NCI-H2171 (cell line): ENCODE data around the gene NUP50.

Experiments
- DNase-seq: peaks from one replicate; lab custom pipeline; 2025; lab: John Stamatoyannopoulos, UW

The NUP50 gene

DNA sequence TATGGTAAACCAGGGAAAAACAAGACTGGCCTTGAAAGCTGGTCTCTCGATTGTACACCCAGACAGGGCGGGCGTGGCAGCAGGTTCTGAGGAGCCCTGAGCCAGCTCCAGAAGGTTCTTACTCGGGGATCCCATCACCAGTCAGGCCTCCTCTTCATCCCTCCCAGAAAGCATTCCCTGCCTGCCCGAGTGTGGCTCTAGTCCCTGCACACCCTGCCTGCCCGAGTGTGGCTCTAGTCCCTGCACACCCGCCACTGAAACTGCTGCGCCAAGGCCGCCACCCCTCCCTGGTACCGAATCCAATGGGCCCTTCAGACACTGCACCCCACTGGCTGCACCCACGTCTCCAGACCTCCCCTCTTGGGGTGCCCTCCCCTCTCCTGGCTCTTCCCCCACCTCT is 46.9 kb downstream of the NUP50 start:
- no peak for DNase-seq

DNA sequence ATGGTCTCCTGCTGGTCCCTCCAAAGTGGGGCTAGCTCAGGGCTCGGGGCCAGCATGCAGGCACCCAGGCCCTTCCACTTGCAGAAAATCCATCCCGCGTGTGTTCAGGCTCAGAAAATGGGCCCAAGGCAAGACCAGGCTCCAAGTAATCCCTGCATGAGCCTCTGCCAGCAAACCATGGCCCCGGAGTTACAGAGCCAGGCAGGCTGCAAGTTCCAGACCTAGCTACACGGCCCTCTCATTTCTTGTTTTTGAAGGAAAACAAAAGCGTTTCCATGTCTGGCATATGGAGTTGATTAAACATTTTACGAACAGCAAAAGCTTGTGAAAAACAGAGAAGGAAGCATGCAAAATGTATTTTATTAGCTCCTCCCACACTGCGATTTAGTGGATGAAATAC is 47.3 kb downstream of the NUP50 start:
- no peak for DNase-seq

DNA sequence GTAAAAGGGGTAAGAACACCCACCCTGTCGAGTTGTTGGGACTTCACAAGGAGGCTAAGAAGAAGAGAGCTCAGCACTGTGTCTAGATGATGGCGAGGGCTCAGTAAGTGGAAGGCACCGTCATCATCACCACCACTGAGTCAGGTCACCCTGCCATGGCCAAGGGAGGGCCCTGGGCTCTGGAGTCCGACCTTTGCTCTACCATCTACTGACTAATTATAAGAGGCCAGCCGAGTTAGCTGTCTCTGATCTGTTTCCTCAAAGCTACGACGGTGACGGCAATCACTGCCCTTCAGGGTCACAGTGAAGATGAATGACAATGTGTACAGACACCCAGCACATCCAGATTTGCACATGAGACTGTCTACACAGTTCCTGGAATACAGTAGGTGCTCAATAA is 47.7 kb downstream of the NUP50 start:
- DNase-seq: no peak

DNA sequence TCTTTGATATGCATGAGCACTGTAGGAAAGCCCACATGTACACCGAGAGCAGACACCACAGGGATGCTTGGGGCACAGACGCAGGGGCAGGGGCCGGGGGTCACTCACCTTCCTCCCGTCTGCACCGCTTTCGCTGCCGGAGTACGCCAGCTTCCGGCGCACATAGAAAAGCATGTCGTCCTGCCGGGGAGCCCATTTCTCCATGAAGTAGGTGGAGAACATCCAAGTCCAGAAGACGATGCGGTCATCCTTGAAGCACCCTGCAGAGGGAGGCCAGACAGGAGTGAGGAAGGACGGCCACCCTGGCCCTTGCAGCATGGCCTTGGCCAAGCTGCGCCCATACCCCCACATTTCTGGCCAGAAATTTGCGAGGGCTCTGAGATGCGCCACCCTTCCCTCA is 48.1 kb downstream of the NUP50 start:
- DNase-seq: no peak

DNA sequence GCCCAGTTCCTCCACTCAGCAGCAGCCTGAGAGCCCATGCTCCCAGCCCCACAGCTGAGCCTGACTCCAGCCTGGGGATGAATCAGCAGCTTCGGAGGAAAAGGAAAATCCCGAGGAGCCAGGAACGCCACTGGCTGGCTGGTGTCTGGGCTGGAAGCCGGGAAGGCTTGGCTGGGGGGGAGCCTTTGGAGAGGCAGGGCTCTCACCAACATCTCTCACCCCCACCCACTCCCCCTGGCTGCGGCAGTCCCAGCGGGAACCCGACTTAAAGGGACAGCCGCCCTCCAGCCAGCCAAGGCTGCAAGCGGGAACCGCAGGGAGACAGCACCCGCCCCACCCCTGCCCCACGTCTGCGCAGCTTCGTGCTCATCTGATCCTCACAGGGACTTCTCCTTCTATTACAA is 48.6 kb downstream of the NUP50 start:
- DNase-seq: no peak

DNA sequence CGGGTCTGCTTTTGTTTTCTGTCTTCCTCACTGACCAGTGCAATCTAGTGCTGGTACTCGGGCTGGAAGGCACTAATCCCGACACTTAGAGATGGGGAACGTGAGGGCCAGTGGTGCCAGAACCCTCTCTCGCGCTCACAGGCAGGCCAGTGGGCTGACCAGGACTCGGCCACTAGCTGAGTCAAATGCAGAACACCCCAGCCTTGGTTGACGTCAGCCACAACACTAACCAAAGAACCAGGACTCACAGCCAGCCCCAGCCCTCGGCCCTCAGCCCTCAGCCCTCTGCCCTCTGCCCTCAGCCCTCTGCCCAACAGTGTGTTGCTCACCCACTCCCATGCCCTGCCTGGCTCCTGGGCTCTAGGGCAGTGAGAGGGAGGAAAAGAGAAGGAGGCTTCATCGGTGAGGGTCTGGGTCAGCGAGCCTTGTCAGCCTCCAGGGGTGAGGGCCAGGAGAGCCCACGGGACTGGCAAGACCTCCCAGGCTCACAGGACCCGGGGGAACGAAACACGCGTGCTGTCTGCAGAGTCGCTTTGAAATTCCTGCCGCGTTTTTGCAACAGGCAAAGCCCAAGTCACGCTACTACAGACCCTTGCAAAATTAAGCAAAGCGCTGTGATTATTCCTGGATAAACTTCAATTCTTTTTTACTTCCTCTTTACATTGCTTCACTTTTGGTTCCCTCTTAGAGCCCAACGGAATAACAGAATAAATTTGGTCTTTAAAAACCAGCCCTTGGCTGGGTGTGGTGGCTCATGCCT is 49.4 kb downstream of the NUP50 start:
- DNase-seq: no peak

DNA sequence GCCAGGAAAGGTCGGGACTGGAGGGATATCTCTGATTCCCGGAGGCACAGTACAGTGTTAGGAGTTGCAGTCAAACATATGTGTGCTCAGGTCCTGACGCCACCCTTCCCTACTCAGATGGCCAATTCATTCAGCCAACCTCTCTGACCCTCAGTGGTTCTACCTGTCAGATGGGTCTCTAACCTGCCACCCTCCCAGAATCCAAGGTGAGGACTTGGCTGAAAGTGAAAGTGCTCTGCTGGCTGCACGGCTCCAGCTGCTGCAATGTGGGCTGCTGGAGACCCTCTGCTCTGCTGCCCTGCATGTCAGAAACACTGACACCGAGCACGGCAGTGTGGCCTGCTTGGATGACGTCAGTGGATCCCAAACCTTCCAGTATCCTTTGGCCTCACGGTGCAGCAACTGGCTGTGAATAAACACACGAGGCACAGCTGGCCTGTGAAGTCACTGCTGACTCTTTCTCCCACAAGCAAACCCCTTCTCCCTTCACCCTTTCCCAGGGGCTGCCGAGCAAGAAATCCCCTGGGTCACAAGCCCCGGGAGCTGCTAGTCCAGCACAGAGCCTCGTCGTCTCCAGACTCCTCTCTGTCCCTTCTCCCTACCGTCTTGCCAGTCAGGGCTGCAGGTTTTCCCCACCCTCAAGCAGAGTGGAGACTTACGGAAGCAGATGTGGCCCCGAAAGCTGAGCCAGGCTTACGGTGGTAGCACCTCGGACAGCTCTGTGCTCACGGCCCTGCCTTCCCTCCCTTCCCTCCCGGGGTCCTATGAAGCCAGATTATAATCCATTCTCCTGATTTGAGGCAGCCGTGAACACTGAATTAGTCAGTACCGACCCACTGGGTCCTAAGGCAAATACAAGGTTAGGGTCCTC is 52.6 kb downstream of the NUP50 start:
- no peak for DNase-seq

DNA sequence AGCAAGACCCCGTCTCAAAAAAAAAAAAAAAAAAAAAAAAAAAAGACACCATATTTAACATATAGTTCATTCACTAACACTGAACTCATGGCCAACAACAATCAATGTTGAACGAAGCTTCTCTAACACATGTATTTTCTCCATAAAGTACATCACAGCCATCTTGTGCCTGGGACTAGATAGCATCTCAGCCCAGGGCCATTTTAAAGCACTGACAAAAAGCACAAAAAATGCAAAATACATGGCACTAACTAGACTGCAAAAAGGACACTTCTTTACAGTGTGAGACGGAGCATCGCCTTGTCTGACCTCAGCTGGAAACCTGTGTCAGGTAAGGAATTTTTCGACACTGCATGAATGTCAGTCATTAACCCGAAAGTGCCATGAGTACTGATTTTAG is 53.6 kb downstream of the NUP50 start:
- DNase-seq: no peak

DNA sequence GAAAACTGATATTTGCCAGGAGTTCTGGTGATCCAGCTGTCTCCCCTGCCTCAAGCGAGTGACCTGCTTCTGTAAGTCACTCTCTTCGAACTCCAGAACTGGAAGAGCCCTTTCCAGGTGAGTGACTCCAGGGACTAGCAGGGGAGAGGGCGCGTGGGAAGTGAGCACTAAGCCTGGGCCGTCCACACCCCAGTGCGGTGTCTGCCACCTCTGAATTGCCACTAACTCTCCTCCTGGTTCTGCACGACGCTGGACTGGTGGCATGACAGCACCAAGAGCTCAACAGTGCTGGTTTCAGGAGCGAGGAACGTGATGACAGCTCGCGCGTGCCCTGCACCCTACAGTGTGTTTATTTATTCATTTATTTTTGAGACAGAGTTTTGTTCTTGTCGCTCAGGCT is 54.1 kb downstream of the NUP50 start:
- no peak for DNase-seq

DNA sequence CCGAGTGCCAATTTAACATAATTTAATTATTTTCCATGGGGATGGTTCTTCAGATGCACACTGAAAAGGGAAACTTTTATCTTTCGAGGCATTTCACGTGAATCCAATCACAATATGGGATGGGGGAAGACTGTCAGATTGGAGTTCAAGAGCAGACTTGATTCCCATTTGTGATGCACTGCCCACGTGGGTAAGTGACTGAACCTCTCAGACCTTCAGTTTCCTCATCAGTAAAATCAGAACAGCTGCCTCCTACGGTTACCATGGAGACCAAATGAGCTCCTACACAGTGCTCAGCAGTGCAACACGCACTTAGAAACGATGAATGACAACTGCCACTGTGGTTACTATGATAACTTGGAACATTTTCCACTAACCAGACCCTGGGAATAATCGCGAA is 55.3 kb downstream of the NUP50 start:
- DNase-seq: peak; percentile 51

DNA sequence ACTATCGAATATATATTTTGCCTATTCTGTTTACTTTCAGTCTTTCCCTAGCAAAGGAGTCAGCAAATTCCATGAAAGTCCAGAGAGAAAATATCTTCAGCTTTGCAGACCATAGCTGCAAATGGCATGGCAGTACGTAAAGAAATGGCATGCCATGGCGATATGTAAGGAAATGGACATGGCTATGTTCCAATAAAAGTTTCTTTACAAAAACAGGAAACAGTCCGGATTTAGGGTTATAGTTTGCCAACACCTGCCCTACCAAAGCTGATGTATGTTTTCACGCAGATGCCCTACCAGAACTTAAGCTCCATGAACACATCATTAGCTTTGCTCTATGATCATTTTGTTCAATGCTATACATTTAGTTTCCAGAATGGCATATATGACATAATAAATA is 57.5 kb downstream of the NUP50 start:
- no peak for DNase-seq

DNA sequence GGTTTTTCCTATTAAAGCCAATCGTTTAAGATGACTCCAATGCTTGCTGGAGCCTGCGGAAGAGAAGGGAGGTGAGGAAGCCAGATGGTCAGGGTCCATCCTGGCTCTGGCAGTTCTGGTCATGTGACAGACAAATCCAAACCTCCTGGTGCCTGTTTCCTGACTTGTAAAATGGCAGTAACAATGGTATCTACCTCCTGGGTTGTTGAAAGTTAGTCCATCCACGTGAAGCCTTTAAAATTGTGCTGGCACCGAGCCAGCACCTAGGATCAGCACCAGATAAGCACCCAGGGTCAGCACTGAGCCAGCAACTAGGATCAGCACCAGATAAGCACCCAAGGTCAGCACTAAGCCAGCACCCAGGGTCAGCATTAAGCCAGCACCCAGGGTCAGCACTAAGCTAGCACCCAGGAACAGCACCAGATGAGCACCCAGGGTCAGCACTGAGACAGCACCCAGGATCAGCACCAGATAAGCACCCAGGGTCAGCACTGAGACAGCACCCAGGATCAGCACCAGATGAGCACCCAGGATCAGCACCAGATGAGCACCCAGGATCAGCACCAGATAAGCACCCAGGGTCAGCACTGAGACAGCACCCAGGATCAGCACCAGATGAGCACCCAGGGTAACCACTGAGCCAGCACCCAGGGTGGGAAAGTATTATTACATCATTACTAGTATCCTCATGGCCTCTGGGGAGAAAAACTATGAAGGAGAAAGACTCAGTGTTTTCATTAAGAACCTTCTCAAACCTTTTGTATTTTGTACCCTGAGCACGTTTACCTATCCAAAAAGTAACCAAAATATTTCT is 59.8 kb downstream of the NUP50 start:
- no peak for DNase-seq

DNA sequence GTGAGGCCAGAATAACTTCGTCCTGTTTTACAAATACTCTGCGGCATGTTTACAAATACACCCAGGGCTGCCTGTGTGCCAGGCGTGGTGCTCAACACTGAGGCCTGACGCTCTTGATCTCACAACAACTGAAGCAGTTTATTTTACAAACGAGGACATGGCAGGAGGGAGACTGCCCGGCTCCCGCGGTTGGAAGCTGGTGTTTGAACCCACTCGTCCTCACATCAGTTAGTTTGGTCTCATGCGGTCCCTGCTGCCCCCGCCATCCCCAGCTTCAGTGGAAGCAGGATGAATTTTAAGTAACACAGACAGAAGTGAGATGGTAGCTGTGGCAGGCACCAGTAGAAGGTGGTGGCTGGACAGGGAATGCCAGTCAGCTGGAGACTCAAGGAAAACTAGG is 60.6 kb downstream of the NUP50 start:
- no peak for DNase-seq

DNA sequence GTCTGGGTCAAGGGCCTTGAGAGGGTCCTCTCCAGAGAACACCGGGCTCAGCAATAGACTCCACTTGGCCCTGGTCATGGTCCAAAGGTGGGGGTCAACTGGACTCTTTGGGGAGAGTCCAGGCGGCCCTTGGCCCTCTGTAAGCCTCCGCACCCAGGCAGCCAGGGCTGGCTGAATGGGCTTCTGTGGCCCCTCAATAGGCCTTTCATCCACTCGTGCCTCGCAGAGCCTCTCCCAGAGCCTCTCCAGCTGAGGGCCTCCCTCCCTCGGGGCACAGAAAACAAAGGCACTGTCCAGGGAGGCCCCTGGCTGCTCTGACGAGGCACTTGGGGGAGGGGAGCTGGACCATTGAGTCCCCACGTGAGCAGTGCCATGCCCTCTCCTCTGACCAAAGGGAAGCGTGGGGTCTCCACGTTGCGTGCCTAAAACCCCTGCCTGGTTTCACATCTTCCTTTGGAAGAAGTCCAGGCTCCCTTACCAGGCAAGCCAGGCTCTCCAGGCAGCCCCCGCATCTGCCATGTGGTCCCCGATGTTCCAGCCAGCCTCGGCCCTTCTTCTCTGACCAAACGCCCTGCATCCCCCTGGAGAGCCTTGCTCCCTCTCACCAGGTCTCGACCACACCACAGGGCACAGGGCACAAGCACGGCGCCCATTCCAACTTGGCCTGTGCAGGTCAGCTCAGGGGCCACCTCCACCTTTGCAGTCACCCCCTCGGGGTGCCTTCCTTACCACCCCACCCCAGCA is 61.4 kb downstream of the NUP50 start:
- DNase-seq: no peak

DNA sequence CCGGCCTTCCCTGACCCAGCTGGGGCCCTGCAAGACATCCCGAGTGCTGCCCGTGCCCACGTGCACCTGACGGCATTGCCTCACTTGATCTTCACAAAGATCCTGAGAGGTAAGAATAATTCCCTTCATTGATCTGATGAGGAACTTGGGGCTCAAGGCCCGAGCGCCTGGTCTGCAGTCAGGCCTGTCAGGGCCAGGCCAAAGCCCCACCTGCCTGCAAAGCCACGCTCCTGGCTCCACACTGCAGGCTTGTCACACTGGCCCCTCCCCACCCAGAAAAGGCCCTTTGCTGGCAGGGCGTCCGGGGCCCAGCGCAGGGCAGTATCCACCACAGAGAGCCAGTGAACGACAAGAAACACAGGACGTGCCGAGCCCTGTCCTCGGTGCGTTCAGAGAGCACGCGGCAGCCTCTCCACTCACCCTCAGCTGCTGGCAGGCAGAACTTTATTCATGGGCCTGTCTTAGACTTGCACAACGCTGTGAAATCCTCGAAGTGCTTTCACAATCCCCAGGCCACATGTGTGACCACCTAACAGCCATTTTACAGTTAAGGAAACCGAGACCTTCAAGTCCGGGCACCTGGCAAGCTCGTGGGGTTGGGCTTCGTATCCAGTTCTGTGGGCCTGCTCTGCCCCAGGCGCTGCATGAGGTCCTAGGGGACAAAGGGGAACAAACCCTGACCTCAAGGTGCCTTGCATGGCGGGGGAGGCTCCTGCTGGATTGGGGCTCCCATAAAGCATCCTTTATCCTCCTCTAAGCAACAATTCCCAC is 62.2 kb downstream of the NUP50 start:
- no peak for DNase-seq

DNA sequence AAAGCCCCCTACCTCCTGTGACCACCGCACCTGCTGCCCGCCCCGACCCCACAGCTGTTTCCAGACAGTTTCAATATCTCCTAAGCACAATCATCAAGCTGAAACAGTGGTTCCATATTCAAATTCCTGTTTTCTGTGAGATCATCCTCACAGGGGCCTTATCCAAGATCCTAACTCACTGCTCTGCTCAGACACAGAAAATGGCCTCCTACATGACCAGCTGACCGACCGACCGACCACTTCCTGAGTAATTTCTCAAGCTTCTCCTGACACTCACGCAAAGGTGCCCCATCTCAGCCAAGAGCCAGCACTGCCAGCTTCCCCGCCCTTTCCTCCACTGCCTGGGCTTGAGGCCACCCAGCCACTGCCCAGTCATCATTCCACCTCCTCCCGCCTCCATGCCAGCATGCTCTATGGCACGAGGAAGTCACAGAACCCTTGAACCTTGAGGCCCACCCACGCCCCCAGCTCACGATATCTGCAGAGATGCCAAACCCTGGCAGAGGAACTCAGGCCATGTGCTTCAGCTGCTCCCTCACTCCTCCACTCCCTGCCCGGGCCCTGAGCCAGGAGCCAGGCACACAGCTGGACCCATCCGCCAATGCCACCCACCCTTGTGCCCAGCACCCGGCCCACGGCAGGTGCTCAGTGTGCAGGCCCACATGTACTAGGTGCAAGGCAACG is 62.9 kb downstream of the NUP50 start:
- no peak for DNase-seq

DNA sequence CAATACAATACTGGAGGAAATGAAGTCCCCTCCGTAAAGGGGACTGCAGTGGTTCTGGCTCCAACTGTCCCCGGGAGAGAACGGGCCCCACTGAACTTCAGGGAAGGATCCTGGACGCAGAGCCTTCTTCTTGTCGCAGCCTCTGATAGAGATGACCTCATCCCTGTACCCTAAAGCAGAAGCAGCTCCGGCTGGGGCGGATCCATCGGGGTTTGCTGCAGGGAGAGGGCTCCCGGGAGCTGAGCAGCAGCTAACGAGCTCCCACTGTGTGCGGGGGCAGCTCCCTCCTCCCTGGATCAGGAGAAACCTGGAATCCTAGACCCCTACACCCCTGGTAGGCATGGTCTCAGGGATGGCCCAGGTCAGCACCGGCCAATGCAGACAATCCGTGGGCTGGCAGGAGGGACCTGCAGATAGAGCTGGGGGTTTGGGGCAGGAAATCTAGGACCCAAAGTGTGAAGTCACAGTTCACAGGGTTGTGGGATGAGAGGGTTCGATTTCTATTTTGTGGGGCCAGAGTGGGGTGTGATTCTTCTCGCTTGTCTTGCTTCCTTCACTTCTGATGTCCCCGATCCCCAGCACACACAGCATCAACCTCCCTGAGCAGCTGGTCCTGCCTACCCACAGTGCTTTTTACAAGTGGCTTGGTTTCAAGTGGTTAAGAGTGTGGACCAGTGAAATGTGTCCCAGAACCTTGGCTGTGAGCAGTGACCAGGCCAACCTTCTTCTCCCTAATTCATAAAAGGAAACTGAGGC is 64.1 kb downstream of the NUP50 start:
- DNase-seq: no peak

DNA sequence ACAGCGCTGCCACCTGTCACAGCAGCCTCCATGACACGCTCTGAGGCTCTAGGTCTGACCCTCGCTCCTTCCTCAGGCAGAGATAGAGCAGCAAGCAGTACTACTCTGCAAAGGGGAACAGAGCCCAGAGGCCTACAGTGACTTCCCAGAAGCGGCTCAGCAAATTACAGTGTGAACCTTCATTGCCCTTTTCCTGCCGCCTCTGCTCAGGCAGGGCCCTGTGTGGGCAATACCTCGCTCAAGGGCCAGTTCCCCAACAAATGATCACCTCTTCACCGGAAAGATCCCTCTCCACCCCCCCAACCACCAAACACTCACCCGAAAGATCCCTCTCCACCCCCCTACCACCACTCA is 64.7 kb downstream of the NUP50 start:
- no peak for DNase-seq

DNA sequence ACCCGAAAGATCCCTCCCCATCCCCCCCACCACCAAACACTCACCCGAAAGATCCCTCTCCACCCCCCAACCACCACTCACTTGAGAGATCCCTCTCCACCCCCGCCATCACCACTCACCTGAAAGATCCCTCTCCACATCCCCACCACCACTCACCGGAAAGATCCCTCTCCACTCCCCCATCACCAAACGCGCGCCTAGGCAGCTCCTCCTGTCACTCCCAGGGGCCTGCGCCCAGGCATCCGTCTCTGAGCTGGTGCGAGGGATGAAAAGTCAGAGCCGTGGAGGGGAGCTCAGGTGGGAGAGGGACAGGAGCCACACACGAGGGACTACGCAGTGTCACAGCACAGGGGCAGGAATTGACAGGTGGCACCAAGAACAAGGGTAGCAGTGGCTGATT is 65.5 kb downstream of the NUP50 start:
- DNase-seq: no peak
